A549 (cell line): ENCODE measurements around the gene ZFHX3. TPM values are rescaled to one million over a fixed set of nuclear protein-coding genes. Genes with fewer than 3 reads are reported as not detected.

Experiments used
- ATAC-seq, 2 experiments: fragments of 200-7000 bp in 1 of 2; fragments of >200 bp in 1 of 2; cut with Nextera tagmentation in 1 of 2; cut with Tn5 transposase in 1 of 2; 3 replicates each; pipeline versions ENCODE4 v1.8.0 to v1.9.1; 2018 to 2020; ENCODE audit warnings: mild to moderate bottlenecking in 1 of 2, moderate library complexity in 1 of 2
- CTCF ChIA-PET: fragments of 300-600 bp; sonication (Branson Sonifier 250); formaldehyde crosslinking; extraction: SDS; loops from one replicate; lab custom pipeline; 2021; ENCODE audit warnings: antibody characterized with exemption, inconsistent platforms; lab: Yijun Ruan, JAX
- POLR2A ChIA-PET: fragments of 350-600 bp; formaldehyde crosslinking; extraction: SDS; loops from one replicate; lab custom pipeline; 2021; ENCODE audit warnings: antibody characterized with exemption, inconsistent platforms; lab: Yijun Ruan, JAX
- DNase-seq, 2 experiments: peaks; one replicate each; pipeline versions ENCODE4 v3.0.0 to v3.0.0-alpha.2; 2011 to 2016; ENCODE audit warnings: low read depth in 1 of 2, low spot score in 1 of 2
- FAIRE-seq: peaks from 2 replicates; lab custom pipeline; 2011; peaks lifted over from hg19 to GRCh38; lab: Jason Lieb, UNC
- H3K27ac ChIP-seq, 2 experiments: fragments of >200 bp; sonication (Bioruptor Twin); formaldehyde crosslinking; 3 replicates each; pipeline ENCODE4 v1.5.1; 2016 to 2017
- H3K4me1 ChIP-seq: fragments of >200 bp; sonication (Bioruptor Twin); formaldehyde crosslinking; 3 replicates; pipeline ENCODE4 v1.6.1; 2016
- H3K4me2 ChIP-seq: fragments of >200 bp; sonication (Bioruptor Twin); formaldehyde crosslinking; 3 replicates; pipeline ENCODE4 v1.6.1; 2016
- H3K4me3 ChIP-seq: fragments of >200 bp; sonication (Bioruptor Twin); formaldehyde crosslinking; 3 replicates; pipeline ENCODE4 v1.5.1; 2016
- H3K9me3 ChIP-seq: fragments of >200 bp; sonication (Bioruptor Twin); formaldehyde crosslinking; 3 replicates; pipeline ENCODE4 v1.6.1; 2016
- ATOH8 ChIP-seq: fragments of 250-450 bp; sonication (Bioruptor Pico); IDR thresholded peaks from 2 replicates; pipeline ENCODE4 v1.5.0; 2020; ENCODE audit warnings: low read depth, mild to moderate bottlenecking, moderate library complexity
- BHLHE40 ChIP-seq: IDR thresholded peaks from 2 replicates; pipeline ENCODE4 v1.6.1; 2012; ENCODE audit warnings: low read depth, low read length, inconsistent platforms
- CHD4 ChIP-seq: fragments of 200-600 bp; sonication (generic); IDR thresholded peaks from 2 replicates; pipeline ENCODE4 v1.6.1; 2016; ENCODE audit warnings: antibody characterized with exemption, mild to moderate bottlenecking, borderline replicate concordance
- ESRRA ChIP-seq: fragments of 150-350 bp; IDR thresholded peaks from 2 replicates; pipeline ENCODE4 v1.6.1; 2014; ENCODE audit warnings: mild to moderate bottlenecking, low read length, borderline replicate concordance
- FOSB ChIP-seq: fragments of 250-450 bp; sonication (Bioruptor Pico); IDR thresholded peaks from 2 replicates; pipeline ENCODE4 v1.5.0; 2020; ENCODE audit warnings: mild to moderate bottlenecking, moderate library complexity
- FOSL2 ChIP-seq, 2 experiments: fragments of 450-650 bp in 1 of 2; fragments of >200 bp in 1 of 2; sonication (Bioruptor Twin) in 1 of 2; formaldehyde crosslinking; IDR thresholded peaks; 2 replicates each; pipeline versions ENCODE4 v1.5.0 to v1.6.1; 2016 to 2020; ENCODE audit warnings: mild to moderate bottlenecking in 1 of 2, moderate library complexity in 1 of 2
- FOXS1 ChIP-seq: fragments of 250-450 bp; sonication (Bioruptor Pico); IDR thresholded peaks from 2 replicates; pipeline ENCODE4 v1.5.0; 2020; ENCODE audit warnings: mild to moderate bottlenecking, moderate library complexity
- HOXA7 ChIP-seq: fragments of 250-450 bp; sonication (Bioruptor Pico); IDR thresholded peaks from 2 replicates; pipeline ENCODE4 v1.5.0; 2020; ENCODE audit warnings: mild to moderate bottlenecking, moderate library complexity
- JUNB ChIP-seq: fragments of >200 bp; sonication (Bioruptor Twin); formaldehyde crosslinking; IDR thresholded peaks from 2 replicates; pipeline ENCODE4 v1.6.1; 2016
- KDM1A ChIP-seq: fragments of 200-600 bp; sonication (generic); IDR thresholded peaks from 2 replicates; pipeline ENCODE4 v1.6.1; 2016; ENCODE audit warnings: low read depth, mild to moderate bottlenecking
- MAFK ChIP-seq: fragments of 450-650 bp; IDR thresholded peaks from 2 replicates; pipeline ENCODE4 v1.6.1; 2014; ENCODE audit not compliant: partially characterized antibody
- MAX ChIP-seq: IDR thresholded peaks from 2 replicates; pipeline ENCODE4 v1.6.1; 2012
- MAZ ChIP-seq: fragments of 150-350 bp; IDR thresholded peaks from 2 replicates; pipeline ENCODE4 v1.6.1; 2014; ENCODE audit warnings: antibody characterized with exemption, low read depth, low read length, borderline replicate concordance
- NFE2L2 ChIP-seq: fragments of 150-350 bp; conservative IDR thresholded peaks from 2 replicates; pipeline ENCODE4 v1.6.1; 2014; ENCODE audit warnings: low read length
- POLR2AphosphoS2 ChIP-seq: conservative IDR thresholded peaks from 2 replicates; pipeline ENCODE4 v1.6.1; 2012; ENCODE audit warnings: low read length, improper control_type of control experiment, inconsistent platforms
- RARB ChIP-seq: fragments of 250-450 bp; sonication (Bioruptor Pico); IDR thresholded peaks from 2 replicates; pipeline ENCODE4 v1.8.0; 2021; ENCODE audit warnings: mild to moderate bottlenecking, moderate library complexity
- SMC3 ChIP-seq: fragments of >200 bp; sonication (Bioruptor Twin); formaldehyde crosslinking; IDR thresholded peaks from 3 replicates; pipeline ENCODE4 v1.6.1; 2018; ENCODE audit warnings: inconsistent platforms
- SREBF2 ChIP-seq: fragments of 450-650 bp; IDR thresholded peaks from 2 replicates; pipeline ENCODE4 v1.6.1; 2014; ENCODE audit warnings: mild to moderate bottlenecking, moderate library complexity
- TFCP2L1 ChIP-seq: fragments of 250-450 bp; sonication (Bioruptor Pico); IDR thresholded peaks from 2 replicates; pipeline ENCODE4 v1.5.0; 2021; ENCODE audit warnings: mild to moderate bottlenecking
- TP53 ChIP-seq: fragments of 250-450 bp; sonication (Bioruptor Pico); IDR thresholded peaks from 2 replicates; pipeline ENCODE4 v1.5.0; 2021; ENCODE audit warnings: mild to moderate bottlenecking, moderate library complexity
- USF2 ChIP-seq: fragments of 450-650 bp; IDR thresholded peaks from 2 replicates; pipeline ENCODE4 v1.6.1; 2014; ENCODE audit warnings: antibody characterized with exemption
- ZFP36 ChIP-seq: fragments of 450-650 bp; IDR thresholded peaks from 2 replicates; pipeline ENCODE4 v1.6.1; 2014; ENCODE audit warnings: borderline replicate concordance; ENCODE audit not compliant: partially characterized antibody
- WGBS: methylation state at CpG from one replicate; pipeline ENCODE4 v1.1.6; 2017; ENCODE audit errors: missing lambda C conversion rate; 5-methylcytosine and 5-hydroxymethylcytosine counted together
- polyA plus RNA-seq, 4 experiments: library from polyadenylated mRNA; depleted of rRNA in 3 of 4; stranded (reverse); fragments of >200 nt; fragmentation: RNase III in 1 of 4; extraction: RNeasy Plus Mini Kit Qiagen cat#74134 plus additional on column Dnase treatment in 1 of 4; gene quantifications; 2 replicates in 3 of 4; 3 replicates in 1 of 4; pipeline ENCODE4 v1.2.3, GENCODE V29; 2011 to 2017
- TF ChIP-seq, protein P1 (sequence below): fragments of >200 bp; sonication (Bioruptor Twin); formaldehyde crosslinking; IDR thresholded peaks from 3 replicates; pipeline ENCODE4 v1.6.1; 2016
- TF ChIP-seq, protein P2 (sequence below): fragments of >200 bp; sonication (Bioruptor Twin); formaldehyde crosslinking; IDR thresholded peaks from 2 replicates; pipeline ENCODE4 v1.6.1; 2016

The ZFHX3 gene
- polyA plus RNA-seq, 2 of the 4 experiments (the other 2 are of a cell fraction), result 3.9 to 6.5 TPM

- no peak for FAIRE-seq
- no peaks in the 10 kb centered on the region for H3K4me1 ChIP-seq
- H3K4me3 ChIP-seq, result no peak overlapping the region
- no peaks in the 10 kb centered on the region for H3K9me3 ChIP-seq
- ChIA-PET CTCF (interaction anchor here (1.3 kb wide), 2 partner anchors 10 kb away, joined by 3 read pairs; no protein-coding TSS in a partner anchor), POLR2A (no interaction called here)
- TF ChIP-seq FOSB (CRISPR knock-in tag) (no peak), SREBF2 (no peak), KDM1A (no peak), NFE2L2 (no peak), USF2 (no peak), TFCP2L1 (CRISPR knock-in tag) (no peak), HOXA7 (CRISPR knock-in tag) (no peak), TP53 (CRISPR knock-in tag) (no peak), POLR2AphosphoS2 (no peak)
- WGBS, result 82% methylated on average over 5 of the region's 5 CpGs
- no peak overlapping the region for H3K4me2 ChIP-seq
- no peak for DNase-seq
- no peak for ATAC-seq
- H3K27ac ChIP-seq, result no peak overlapping the region
These were observed 76.6 kb downstream of the ZFHX3 start for GRCh38 chr16:72971370-72971769.

DNA sequence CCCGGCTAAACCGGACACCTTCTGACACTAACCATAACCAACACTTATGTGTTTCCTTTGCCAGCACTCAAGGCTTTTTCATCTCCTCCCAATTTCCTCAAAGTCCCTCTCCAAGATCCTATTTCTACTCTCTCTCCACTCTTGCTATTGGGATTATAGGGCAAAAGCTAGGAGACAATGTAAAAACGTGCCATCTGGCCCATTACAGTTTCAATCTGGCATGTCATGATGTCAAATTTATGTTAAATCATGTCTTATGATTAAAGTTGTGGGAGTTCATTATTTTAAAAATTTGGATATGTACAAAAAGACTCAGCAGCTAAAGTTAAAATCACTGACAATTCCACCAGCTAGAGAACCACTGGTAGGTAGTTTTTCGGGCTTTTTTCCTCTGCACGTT, 77.3 kb downstream of the ZFHX3 start:
- ATAC-seq, result no peak
- FAIRE-seq, result no peak
- no peak for TF ChIP-seq RARB
- no peak for TF ChIP-seq FOSL2 (IDR thresholded peaks at IDR 0.05)
- TF ChIP-seq FOSL2 (CRISPR knock-in tag; IDR thresholded peaks at IDR 0.05), result no peak
- TF ChIP-seq ATOH8 (CRISPR knock-in tag), result no peak
- TF ChIP-seq SMC3, result no peak
- TF ChIP-seq FOXS1, result no peak
- no peak for TF ChIP-seq BHLHE40
- TF ChIP-seq FOSB (CRISPR knock-in tag), result no peak
- no peak for TF ChIP-seq MAZ
- no peak for TF ChIP-seq ESRRA
- TF ChIP-seq KDM1A, result no peak
- TF ChIP-seq NFE2L2, result no peak
- 92% methylated on average over 5 of the region's 5 CpGs for WGBS
- Histone ChIP-seq H3K4me3 (no peak overlapping the region), H3K4me1 (no peaks in the 10 kb centered on the region), H3K27ac (no peak overlapping the region), H3K4me2 (no peak overlapping the region), H3K9me3 (no peaks in the 10 kb centered on the region)
- DNase-seq, result no peak
- ChIA-PET POLR2A (no interaction called here), CTCF (interaction anchor here (1.3 kb wide), 1 partner anchor 10 kb away, joined by 3 read pairs; no protein-coding TSS in a partner anchor)

GRCh38 chr16:72969812-72970211, 78.1 kb downstream of the ZFHX3 start:
- no peak for FAIRE-seq

GRCh38 chr16:72969146-72969545, 78.8 kb downstream of the ZFHX3 start:
- DNase-seq (no peak), ATAC-seq (no peak), FAIRE-seq (no peak)
- H3K9me3 ChIP-seq, result no peaks in the 10 kb centered on the region
- no peaks in the 10 kb centered on the region for H3K4me1 ChIP-seq
- 85% methylated on average over 7 of the region's 7 CpGs for WGBS
- H3K4me3 ChIP-seq, result no peak overlapping the region
- H3K4me2 ChIP-seq, result no peak overlapping the region
- H3K27ac ChIP-seq, result no peak overlapping the region
- TF ChIP-seq, protein P1, sequence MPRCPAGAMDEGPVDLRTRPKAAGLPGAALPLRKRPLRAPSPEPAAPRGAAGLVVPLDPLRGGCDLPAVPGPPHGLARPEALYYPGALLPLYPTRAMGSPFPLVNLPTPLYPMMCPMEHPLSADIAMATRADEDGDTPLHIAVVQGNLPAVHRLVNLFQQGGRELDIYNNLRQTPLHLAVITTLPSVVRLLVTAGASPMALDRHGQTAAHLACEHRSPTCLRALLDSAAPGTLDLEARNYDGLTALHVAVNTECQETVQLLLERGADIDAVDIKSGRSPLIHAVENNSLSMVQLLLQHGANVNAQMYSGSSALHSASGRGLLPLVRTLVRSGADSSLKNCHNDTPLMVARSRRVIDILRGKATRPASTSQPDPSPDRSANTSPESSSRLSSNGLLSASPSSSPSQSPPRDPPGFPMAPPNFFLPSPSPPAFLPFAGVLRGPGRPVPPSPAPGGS, result no peak
- TF ChIP-seq SREBF2 (no peak), CHD4 (no peak), ZFP36 (no peak), JUNB (no peak)
- TF ChIP-seq, protein P2, sequence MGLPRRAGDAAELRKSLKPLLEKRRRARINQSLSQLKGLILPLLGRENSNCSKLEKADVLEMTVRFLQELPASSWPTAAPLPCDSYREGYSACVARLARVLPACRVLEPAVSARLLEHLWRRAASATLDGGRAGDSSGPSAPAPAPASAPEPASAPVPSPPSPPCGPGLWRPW, result no peak
- CTCF ChIA-PET, result no interaction called here
- POLR2A ChIA-PET, result no interaction called here

More at GRCh38 chr16:72969812-72970211, 78.1 kb downstream of the ZFHX3 start:
- Histone ChIP-seq H3K4me1 (no peaks in the 10 kb centered on the region), H3K27ac (no peak overlapping the region), H3K9me3 (no peaks in the 10 kb centered on the region), H3K4me3 (no peak overlapping the region)
- ChIA-PET POLR2A (no interaction called here), CTCF (no interaction called here)
- WGBS, result 93% methylated on average over 9 of the region's 9 CpGs
- no peak for DNase-seq
- TF ChIP-seq MAFK (peak; percentile 60), MAX (no peak)
- TF ChIP-seq, all 56 proteins: peak for 1
- H3K4me2 ChIP-seq, result no peak overlapping the region
- ATAC-seq, result no peak
